Right forelimb (tissue), 1 donor: Measurements from ENCODE around the gene CKMT1A.
"Not testable (repeated sequence)": the region's sequence is repeated elsewhere in the genome, so short reads cannot be mapped to it uniquely, and the experiment has no call there.

Source experiments
- DNase-seq: peaks from one replicate; pipeline ENCODE4 v3.0.0-alpha.2; 2018

CKMT1A gene

DNA sequence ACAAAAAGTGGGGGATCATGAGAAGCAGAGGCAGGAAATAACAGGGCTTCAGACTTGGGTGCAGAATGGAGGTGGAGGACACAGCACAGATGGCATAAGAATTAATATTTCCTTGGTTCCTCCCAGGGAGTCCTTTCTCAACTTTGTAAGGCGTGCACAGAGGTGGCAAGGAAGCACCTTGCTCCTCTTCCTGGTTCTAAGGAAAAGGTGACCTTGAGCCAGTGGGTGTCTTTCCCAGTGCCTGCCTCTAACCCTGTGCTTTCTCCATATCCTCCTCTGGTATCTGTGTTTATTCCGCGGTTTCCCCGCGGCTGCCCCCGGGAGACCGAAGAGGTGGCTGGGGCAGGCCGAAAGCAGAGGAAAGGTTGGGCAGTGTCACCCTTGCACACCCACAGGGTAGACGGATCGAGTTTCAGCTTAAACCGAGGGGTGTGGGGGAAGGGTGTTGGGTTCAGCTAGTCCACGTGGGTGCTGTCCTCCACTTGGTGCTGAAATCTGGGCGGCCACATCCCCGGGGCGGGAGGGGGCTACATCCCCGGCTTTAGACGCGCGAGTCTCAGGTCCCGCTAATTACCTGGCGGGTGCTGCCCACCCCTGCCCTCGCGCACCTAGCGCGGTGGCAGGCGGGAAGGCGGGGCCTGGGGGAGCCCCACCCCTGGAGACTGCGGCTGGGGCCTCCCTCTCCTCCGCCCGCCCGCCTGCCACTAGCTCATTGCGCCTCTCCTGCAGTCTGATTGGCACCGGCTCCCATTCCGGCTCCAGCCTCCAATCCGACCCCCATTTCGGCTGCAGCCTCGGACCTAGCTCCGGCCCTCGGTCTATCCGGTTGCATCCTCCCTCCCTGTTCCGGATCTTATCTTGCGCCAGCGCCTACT lies at the start of gene CKMT1A:
CKMT1A (plus strand) TSS at position 712 of the 875 bp plus-strand sequence. CDS start 192 bp downstream, outside the sequence.
- not testable (repeated sequence) for DNase-seq

DNA sequence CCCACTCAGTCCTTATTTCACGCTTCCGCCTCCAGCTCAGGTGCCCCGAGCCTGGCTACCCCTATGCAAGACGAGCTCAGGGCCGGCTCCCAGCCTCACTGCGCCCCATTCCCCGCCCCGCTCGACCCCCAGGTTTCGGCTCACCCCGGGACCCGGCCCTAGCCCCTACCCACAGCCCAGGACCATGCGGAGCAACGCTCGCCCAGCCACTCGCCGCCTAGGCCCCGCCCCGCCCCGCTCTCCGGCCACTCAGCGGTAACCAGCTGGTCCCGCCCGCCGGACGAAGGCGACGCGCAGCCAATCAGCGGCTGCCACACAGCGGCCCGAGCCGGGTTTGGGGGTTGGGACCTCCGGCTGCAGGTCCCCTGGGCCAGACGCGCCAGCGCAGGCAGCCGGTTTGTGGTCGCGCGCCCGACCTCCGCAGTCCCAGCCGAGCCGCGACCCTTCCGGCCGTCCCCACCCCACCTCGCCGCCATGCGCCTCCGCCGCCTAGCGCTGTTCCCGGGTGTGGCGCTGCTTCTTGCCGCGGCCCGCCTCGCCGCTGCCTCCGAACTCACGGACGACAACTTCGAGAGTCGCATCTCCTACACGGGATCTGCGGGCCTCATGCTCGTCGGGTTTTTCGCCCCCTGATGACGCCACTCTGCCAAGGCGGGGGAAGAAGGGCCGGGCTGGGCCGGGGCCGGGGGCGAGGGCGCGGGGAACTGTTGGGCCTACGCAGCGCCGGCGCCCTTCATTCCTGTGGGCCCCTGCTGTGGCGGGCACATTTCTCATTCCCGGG lies 44.8 kb upstream of the CKMT1A start, which contains the start of gene CATSPER2:
CATSPER2 (minus strand) TSS at position 196 of the 781 bp plus-strand sequence. CDS start 783 bp downstream, outside the sequence.
- no peak for DNase-seq

DNA sequence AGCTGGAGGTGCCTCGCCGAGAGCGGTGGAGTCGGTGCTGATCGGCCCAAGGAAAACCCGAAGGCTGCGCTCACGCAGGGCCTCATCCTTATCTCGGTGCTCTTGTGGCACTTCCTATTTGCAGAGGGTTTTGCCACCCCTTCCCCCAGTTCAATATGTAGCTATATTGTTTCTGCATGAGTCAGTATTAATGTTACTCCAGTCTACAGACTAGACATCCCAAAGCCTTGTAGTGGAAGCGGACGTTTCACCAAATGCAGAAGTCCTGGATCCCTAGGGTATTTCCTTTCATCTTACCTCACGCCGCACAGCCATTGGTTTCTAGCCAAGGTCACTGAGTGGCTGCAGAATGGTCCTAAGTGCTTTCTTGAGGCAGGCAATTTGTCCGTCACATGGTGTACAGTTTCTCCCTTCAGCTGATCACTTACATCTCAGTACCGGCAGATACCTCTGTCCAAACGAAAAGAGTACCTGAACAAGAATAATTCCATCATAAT lies 44.2 kb upstream of the CKMT1A start:
- DNase-seq = not testable (repeated sequence)

GRCh38 chr15:43659727-43660126 lies 33.9 kb upstream of the CKMT1A start:
- DNase-seq = not testable (repeated sequence)

DNA sequence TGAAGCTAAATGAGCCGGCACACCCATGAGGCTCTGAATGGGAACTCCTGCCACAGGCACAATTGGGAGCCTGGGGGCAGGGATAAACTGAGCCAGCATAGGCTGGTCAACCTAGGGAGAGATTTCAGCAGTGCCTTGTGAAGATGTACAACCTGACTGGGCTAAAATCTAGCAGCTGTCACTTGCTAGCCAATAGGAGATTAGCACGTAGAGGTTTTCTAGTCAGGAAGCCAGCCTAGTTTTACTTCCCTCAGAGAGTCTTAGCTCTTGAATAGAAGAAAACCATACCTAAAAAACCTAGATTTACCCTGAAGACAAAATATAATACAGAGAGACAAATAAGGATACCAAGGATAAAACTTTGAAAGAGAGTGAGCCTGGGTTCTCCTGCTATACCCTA lies 31.4 kb upstream of the CKMT1A start:
- DNase-seq = not testable (repeated sequence)

DNA sequence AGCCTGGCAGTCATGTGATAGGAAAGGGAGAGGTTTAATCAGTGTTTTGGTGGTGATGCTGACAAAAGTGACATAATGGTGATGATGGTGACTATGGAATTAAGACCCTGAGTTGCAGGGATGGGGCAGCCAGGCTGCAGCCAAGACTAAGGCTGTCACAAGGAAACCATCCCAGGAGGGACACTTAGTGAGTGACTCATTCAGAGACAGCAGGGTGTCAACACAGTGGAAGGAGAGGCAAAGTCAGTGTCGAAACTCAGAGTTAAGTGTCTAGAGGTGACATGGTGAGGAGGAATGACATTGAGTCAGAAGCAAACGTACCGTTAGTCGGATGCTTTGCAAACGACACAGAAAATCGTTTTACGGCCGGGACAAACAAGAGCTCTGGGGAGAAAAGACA lies 30.3 kb upstream of the CKMT1A start:
- DNase-seq = not testable (repeated sequence)

DNA sequence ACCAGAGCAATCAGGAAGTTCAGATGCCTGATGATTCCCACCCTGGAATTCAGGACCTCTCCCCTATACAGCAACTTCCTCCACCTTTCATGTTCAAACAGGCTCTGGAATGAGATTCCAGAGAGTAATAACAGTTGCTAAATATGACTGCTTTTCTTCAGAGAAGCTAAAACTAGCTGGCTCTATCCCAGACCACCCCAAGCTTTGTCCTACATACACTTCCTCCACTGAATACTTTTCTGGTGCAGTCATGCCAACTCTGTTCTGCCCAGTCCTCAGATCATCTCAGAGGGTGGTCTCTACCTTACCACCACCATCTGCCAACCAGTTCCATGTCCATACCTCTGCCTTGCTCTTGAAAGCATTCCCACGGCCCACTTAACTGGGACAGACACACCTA lies 27.5 kb upstream of the CKMT1A start:
- not testable (repeated sequence) for DNase-seq

- DNase-seq = not testable (repeated sequence)
These were observed 19.5 kb upstream of the CKMT1A start for GRCh38 chr15:43674175-43674574.

DNA sequence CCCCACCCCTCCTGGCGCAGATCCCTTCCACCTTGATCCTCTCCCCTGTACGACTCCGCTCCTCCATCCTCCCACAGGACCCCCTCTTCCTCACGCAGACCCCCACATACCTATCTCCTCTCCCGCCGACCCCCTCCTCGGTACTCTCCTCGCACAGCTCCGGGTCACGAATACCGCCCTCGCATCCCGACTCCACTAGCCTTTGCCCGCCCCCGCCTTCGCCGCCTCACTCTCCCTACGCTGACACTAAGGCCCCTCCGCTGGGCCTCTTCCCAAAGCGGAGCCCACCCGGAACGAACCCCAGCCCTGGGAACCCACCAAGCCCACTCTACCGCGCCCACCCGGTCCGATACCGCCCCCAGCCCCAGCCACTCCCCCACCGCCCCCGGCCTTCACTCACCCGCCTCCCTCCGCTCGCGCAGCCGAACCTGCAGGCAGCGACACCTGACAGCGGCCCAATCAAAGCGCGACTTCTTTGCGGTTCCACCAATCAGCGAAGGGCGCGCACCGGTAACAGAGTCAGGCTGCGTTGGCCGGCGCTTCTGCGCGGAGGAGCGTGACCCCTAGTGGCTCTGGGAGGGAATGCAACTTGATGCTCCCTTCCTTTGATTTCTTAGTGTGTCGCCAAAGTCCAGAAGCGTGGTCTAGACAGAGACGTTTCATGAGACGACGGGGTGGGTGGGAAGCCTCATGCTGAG lies 3.9 kb upstream of the CKMT1A start:
- DNase-seq = not testable (repeated sequence)

DNA sequence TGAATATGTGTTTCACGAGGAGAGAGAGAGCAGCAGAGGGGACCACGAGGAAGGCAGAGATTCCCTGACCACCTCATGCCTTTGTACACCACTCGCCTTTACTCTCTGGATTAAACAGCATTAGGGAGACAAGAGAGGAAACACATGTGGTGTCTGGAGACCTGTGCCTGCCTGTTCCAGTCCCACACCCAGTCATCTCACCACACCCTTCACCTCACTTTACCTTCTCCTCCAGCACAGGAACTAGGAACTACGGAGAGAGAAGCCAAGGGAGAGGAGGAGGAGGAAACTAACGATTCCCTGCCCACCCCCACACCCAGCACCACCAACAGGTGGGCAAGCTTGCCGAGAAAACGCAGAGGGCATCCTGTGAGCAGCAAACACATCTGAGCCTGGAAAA lies 980 bp upstream of the CKMT1A start:
- DNase-seq = not testable (repeated sequence)

DNA sequence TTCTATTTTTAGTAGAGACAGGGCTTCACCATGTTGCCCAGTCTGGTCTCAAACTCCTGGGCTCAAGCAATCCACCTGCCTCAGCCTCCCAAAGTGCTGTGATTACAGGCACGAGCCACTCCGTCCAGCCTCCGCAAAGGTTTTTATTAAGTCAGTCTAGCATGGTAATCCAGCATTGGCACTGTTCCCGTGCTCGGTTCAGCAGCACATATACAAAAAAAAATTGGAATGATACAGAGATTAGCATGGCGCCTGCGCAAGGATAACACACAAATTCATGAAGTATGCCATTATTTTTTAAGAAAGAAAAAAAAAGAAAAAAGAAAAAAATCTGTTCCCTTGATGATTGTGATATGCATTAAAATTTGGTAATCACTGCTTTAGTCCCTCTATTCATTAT lies 8.5 kb downstream of the CKMT1A start:
- DNase-seq = no peak

- no peak for DNase-seq
These were observed 9.2 kb downstream of the CKMT1A start for GRCh38 chr15:43702701-43703424.

DNA sequence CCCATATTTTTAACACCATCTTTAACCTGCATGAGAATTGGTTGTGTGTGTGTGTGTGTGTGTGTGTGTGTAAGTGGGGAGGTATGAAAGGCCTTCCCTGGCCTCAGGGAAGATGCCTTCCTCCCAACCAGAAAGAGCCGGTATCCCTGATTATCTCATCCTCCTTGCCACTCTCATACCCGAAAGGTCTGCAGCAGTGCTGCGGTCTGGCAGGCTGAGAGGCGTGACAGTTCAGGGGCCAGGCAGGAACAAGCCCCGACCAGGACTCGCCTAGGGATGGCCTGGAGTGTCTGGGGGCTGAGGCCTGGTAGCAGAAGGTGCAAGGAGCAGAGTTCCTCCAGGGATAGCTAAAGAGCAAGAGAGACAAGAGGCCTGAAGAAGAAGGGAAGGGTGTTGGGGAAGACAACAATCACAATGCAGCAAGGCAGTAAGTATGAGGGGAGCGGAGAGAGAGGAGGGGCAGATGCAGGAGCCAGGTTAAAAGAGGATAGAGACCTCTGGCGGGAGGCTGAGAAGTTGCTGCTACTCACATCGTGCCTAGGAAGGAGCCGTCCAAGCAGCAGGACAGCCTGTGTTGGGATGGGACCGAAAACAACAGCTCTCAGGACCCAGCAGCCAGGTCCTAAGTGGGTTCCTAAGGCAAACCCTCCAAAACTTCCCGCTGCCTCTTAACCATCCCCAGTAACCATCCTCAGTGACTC lies 16.9 kb downstream of the CKMT1A start:
- not testable (repeated sequence) for DNase-seq

GRCh38 chr15:43723151-43723550 lies 29.5 kb downstream of the CKMT1A start:
- DNase-seq = no peak

GRCh38 chr15:43726306-43726705 lies 32.6 kb downstream of the CKMT1A start:
- not testable (repeated sequence) for DNase-seq

- DNase-seq = not testable (repeated sequence)
These were observed 34.5 kb downstream of the CKMT1A start for GRCh38 chr15:43728053-43728725.

DNA sequence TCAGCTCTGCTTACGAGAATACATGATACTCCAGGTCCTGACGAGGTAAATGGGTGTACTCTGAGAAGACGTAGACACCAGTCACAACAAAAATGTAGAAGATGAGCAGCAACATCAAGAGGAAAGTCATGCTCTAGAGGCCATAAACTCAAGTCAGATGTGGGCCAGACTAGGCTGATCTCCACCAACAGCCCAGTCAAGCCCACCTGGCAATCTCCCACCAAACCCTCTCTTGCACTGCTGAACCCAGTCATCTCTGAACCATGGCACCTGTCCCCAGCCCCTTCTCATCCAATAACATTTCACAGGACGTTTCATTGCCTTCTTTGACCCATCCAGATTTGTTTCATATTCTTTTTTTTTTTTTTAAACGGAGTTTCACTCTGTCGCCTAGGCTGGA lies 41.8 kb downstream of the CKMT1A start:
- DNase-seq = no peak

DNA sequence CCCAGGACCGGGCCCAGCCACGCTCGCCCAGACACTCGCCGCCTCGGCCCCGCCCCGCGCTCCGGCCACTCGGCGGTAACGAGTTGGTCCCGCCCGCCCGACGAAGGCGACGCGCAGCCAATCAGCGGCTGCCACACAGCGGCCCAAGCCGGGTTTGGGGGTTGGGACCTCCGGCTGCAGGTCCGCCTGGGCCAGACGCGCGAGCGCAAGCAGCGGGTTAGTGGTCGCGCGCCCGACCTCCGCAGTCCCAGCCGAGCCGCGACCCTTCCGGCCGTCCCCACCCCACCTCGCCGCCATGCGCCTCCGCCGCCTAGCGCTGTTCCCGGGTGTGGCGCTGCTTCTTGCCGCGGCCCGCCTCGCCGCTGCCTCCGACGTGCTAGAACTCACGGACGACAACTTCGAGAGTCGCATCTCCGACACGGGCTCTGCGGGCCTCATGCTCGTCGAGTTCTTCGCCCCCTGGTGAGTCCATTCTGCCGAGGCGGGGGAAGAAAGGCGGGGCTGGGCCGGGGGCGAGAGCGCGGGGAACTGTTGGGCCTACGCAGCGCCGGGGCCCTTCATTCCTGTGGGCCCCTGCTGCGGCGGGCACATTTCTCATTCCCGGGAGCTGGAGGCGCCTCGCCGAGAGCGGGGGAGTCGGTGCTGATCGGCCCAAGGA lies 52.7 kb downstream of the CKMT1A start, which contains the start of gene PDIA3:
PDIA3 (plus strand) TSS at position 194 of the 658 bp plus-strand sequence; CDS start at position 296, 102 bp downstream.
- DNase-seq = peak; percentile 96

DNA sequence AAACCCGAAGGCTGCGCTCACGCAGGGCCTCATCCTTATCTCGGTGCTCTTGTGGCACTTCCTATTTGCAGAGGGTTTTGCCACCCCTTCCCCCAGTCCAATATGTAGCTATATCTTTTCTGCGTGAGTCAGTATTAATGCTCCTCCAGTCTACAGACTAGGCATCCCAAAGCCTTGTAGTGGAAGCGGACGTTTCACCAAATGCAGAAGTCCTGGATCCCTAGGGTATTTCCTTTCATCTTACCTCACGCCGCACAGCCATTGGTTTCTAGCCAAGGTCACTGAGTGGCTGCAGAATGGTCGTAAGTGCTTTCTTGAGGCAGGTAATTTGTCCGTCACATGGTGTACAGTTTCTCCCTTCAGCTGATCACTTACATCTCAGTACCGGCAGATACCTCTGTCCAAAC lies 53.2 kb downstream of the CKMT1A start:
- not testable (repeated sequence) for DNase-seq

GRCh38 chr15:43748376-43748775 lies 54.7 kb downstream of the CKMT1A start:
- no peak for DNase-seq
